NT2/D1 (cell line): ENCODE data around the gene SLIT3.

ENCODE experiments used
- DNase-seq: peaks from one replicate; pipeline ENCODE4 v3.0.0-alpha.2; 2011; ENCODE audit warnings: low read depth, low spot score
- H3K27me3 ChIP-seq: 2 replicates; pipeline ENCODE4 v1.6.0; 2011; ENCODE audit warnings: mild to moderate bottlenecking; ENCODE audit not compliant: insufficient read length, insufficient read depth
- H3K36me3 ChIP-seq: 2 replicates; pipeline ENCODE4 v1.6.1; 2011; ENCODE audit warnings: mild to moderate bottlenecking, low read length, mixed read lengths; ENCODE audit not compliant: insufficient read depth, insufficient read length
- H3K4me1 ChIP-seq: 2 replicates; pipeline ENCODE4 v1.5.1; 2011; ENCODE audit not compliant: insufficient read depth, insufficient read length
- H3K4me3 ChIP-seq: 2 replicates; pipeline ENCODE4 v1.5.1; 2011; ENCODE audit warnings: low read depth; ENCODE audit not compliant: insufficient read length
- H3K9ac ChIP-seq: 2 replicates; pipeline ENCODE4 v1.6.0; 2011; ENCODE audit warnings: low read depth; ENCODE audit not compliant: insufficient read length
- H3K9me3 ChIP-seq: 2 replicates; pipeline ENCODE4 v1.5.1; 2011; ENCODE audit warnings: mild to moderate bottlenecking, low read length; ENCODE audit not compliant: insufficient read depth
- SUZ12 ChIP-seq: IDR thresholded peaks from 2 replicates; pipeline ENCODE4 v1.6.1; 2011; ENCODE audit not compliant: insufficient read length, insufficient read depth; ENCODE audit errors: extremely low read depth
- YY1 ChIP-seq: IDR thresholded peaks from 2 replicates; pipeline ENCODE4 v1.6.1; 2011; ENCODE audit not compliant: insufficient read length, insufficient read depth
- ZNF274 ChIP-seq: IDR thresholded peaks from 2 replicates; pipeline ENCODE4 v1.6.1; 2011; ENCODE audit warnings: mild to moderate bottlenecking, low read depth, low read length

The SLIT3 gene

GRCh38 chr5:168691891-168692290 lies 609.0 kb downstream of the SLIT3 start:
- Histone ChIP-seq H3K4me3 (no peak overlapping the region), H3K4me1 (peaks cover 5% of the 10 kb centered on the region), H3K9ac (no peak overlapping the region), H3K36me3 (no peaks in the 10 kb centered on the region), H3K9me3 (no peaks in the 10 kb centered on the region), H3K27me3 (no peaks in the 10 kb centered on the region)
- no peak for DNase-seq
- TF ChIP-seq SUZ12 (no peak), YY1 (no peak), ZNF274 (no peak)

GRCh38 chr5:168689260-168689659 lies 611.7 kb downstream of the SLIT3 start:
- no peak for TF ChIP-seq ZNF274
- no peak for TF ChIP-seq SUZ12
- no peak for TF ChIP-seq YY1
- Histone ChIP-seq H3K4me1 (peaks cover 1% of the 10 kb centered on the region), H3K36me3 (no peaks in the 10 kb centered on the region), H3K27me3 (no peaks in the 10 kb centered on the region), H3K9ac (no peak overlapping the region), H3K4me3 (no peak overlapping the region), H3K9me3 (no peaks in the 10 kb centered on the region)
- DNase-seq = no peak

DNA sequence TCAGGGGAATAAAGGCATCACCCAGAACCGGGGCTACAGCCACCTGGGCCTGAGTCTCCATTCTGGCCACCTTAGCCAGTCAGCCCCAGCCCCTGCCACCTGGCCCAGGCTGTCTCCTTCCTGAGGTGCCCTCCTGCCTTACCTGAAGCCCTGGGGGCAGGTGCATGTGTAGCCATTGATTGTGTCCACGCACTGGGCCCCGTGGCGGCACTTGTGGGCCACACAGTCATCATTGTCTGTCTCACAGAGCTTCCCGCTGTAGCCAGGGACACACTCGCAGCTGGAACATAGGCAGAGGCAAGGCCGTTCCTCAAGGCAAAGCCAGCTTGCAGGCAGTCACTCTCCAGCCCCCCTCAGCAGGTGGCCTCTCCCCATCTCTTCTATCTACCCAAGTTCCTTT lies 614.1 kb downstream of the SLIT3 start:
- TF ChIP-seq YY1 (no peak), SUZ12 (no peak), ZNF274 (no peak)
- no peaks in the 10 kb centered on the region for H3K27me3 ChIP-seq
- no peak for DNase-seq
- H3K4me1 ChIP-seq = peaks cover 1% of the 10 kb centered on the region
- H3K9me3 ChIP-seq = no peaks in the 10 kb centered on the region
- no peaks in the 10 kb centered on the region for H3K36me3 ChIP-seq
- H3K9ac ChIP-seq = no peak overlapping the region
- no peak overlapping the region for H3K4me3 ChIP-seq

- TF ChIP-seq YY1 (no peak), ZNF274 (no peak), SUZ12 (no peak)
- Histone ChIP-seq H3K36me3 (no peaks in the 10 kb centered on the region), H3K4me1 (peaks cover 1% of the 10 kb centered on the region), H3K9ac (no peak overlapping the region), H3K9me3 (no peaks in the 10 kb centered on the region), H3K27me3 (no peaks in the 10 kb centered on the region), H3K4me3 (no peak overlapping the region)
- no peak for DNase-seq
Measured at GRCh38 chr5:168685566-168685965, 615.4 kb downstream of the SLIT3 start.

- DNase-seq = no peak
- H3K36me3 ChIP-seq = no peaks in the 10 kb centered on the region
- TF ChIP-seq YY1 (no peak), ZNF274 (no peak)
Measured at GRCh38 chr5:168683927-168684295, 617.0 kb downstream of the SLIT3 start.

DNA sequence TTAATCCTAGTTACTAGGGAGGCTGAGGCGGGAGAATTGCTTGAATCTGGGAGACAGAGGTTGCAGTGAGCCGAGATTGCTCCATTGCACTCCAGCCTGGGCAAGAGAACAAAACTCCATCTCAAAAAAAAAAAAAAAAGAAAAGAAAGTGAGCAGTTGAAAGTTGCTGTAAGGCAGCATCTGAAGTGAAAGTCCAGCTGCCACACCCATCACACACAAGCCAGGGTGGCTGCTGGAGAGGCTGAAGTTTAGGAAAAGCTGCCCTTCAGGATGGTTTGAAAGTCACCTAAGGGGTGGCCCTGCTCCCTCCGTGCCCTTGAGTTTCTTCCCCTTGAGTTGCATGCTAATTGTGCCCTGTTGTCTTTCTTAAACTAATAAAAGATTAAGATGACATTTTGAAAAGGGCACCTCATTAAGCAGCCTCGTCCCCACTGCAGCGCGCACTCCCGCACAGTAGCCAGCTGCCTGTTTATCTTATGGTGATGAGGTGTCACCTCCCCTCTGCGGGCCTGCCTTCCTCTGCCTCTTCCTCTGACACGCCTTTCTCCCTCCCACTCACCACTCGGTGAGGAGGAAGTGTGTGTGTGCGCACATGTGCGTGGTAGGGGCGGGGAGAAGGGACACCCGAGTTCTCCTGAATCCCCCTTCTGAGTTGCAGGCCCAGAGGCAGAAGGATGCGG lies 617.6 kb downstream of the SLIT3 start:
- H3K9me3 ChIP-seq = no peaks in the 10 kb centered on the region
- no peak overlapping the region for H3K4me3 ChIP-seq
- H3K27me3 ChIP-seq = no peaks in the 10 kb centered on the region
- no peak for TF ChIP-seq ZNF274
- TF ChIP-seq YY1 = no peak
- no peak for TF ChIP-seq SUZ12
- no peaks in the 10 kb centered on the region for H3K4me1 ChIP-seq
- no peak overlapping the region for H3K9ac ChIP-seq
- H3K36me3 ChIP-seq = no peaks in the 10 kb centered on the region
- no peak for DNase-seq

More at GRCh38 chr5:168683927-168684295, 617.0 kb downstream of the SLIT3 start:
- Histone ChIP-seq H3K9me3 (no peaks in the 10 kb centered on the region), H3K4me3 (no peak overlapping the region), H3K9ac (no peak overlapping the region), H3K27me3 (no peaks in the 10 kb centered on the region), H3K4me1 (no peaks in the 10 kb centered on the region)

DNA sequence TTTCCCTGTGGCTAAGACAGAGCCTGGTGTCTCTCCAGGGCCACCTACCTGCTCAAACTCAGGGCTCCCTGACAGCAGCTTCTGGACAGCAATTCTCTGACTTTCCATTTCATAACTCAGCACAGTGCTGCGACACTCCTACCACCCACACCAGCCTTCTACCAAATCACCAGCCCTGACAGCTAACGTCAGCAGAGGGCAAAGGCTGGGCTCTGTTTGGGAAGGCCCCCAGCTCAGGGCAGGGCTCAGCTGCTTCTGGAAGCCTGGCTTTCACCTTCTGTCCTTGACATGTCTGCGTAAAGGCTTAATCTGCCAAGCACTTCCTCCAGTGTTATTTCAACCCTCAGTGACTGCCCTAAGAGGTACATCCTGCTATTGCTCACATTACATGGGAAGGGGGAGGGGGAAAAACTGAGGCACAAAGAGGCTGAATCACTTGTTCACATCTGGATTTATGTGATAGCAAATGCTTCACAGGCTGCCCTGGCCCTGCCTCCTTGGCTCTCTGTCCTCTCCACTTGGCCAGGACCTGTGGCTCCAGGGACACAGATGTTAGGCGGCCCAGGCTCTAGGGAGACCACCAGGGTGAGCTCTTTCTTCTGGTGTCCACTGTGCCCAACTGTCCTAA lies 619.3 kb downstream of the SLIT3 start:
- Histone ChIP-seq H3K9ac (no peak overlapping the region), H3K9me3 (no peaks in the 10 kb centered on the region), H3K4me3 (no peak overlapping the region), H3K27me3 (no peaks in the 10 kb centered on the region), H3K4me1 (no peaks in the 10 kb centered on the region), H3K36me3 (no peaks in the 10 kb centered on the region)
- TF ChIP-seq SUZ12 = no peak
- no peak for TF ChIP-seq ZNF274
- no peak for TF ChIP-seq YY1
- DNase-seq = no peak
